Right lobe of liver (tissue), 4 donors: ENCODE results near the gene WDR90.

Experiments used
- CTCF ChIP-seq, 4 donors: fragments of 200-600 bp in 3 of 4; fragments of 450-650 bp in 1 of 4; IDR thresholded peaks; one replicate each; pipeline versions ENCODE4 v1.5.1 to v1.8.0; 2016 to 2022; ENCODE audit warnings: antibody characterized with exemption in 4 of 4, mild to moderate bottlenecking in 2 of 4
- POLR2A ChIP-seq: fragments of 450-650 bp; IDR thresholded peaks from one replicate; pipeline ENCODE4 v1.6.1; 2017; ENCODE audit warnings: antibody characterized with exemption, mild to moderate bottlenecking
- donor health status: DM: no; HTN: no; CAD: no.
- donor health status: DM: no; HTN: no; CAD: no.
- donor health status: DM: no; HTN: yes; CAD: no.

GRCh38 chr16:705431-706188 is 56.4 kb downstream of the WDR90 start, which contains the start of gene FBXL16:
- no peak for TF ChIP-seq POLR2A
- TF ChIP-seq CTCF (IDR thresholded peaks at IDR 0.05) = no peak
